Measurements from ENCODE around the gene CPLX3. TPM values are rescaled to one million over a fixed set of nuclear protein-coding genes. Genes with fewer than 3 reads are reported as not detected.

The CPLX3 gene, protein sequence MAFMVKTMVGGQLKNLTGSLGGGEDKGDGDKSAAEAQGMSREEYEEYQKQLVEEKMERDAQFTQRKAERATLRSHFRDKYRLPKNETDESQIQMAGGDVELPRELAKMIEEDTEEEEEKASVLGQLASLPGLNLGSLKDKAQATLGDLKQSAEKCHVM
- total RNA-seq (under 1 TPM in 2 of 5 experiments, not detected in 3; 0.27 to 0.60 TPM), polyA plus RNA-seq (not detected), total RNA-seq (not detected)

DNA sequence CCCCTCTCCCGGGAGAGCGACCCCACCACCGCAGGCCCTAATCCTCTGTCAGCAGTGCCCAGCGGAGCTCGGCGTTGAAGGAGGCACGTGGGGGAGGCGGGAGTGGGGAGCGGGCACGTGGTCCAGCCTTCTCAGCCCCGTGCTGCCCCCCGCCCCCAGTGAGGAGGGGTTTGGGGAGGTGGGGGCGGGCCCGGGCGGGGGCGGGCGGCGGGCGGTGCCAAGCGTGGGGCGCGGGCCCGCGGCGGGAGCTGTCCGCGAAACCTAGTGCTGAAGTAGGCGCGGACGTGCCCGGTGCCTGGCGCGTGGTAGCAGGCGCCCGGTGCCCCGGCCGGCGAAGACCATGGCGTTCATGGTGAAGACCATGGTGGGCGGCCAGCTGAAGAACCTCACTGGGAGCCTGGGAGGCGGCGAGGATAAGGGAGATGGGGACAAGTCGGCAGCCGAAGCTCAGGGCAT lies at the start of gene CPLX3:
Gene CPLX3, plus strand, starts transcription at position 264 of the 456 bp plus-strand sequence. Its CDS starts 77 bp downstream, at position 341.
- Mint-ChIP-seq H3K4me1 (peaks cover 0 to 6% (median 0%) of the 10 kb centered on the region in 7 donors), H3K9me3 (no peaks in the 10 kb centered on the region), H3K27me3 (peaks cover 21 to 35% (median 24%) of the 10 kb centered on the region in 5 donors), H3K27ac (peak within 1 kb of the TSS in 1 of 9 donors; percentile 36), H3K36me3 (no peaks in the 10 kb centered on the region), H3K4me3 (no peak within 1 kb of the TSS)
- POLR2A ChIA-PET, result no interaction called here
- H3K4me3 ChIP-seq (ENCODE audit: low read length), result no peak within 1 kb of the TSS
- peaks cover 0 to 12% of the 10 kb centered on the region in 2 donors for H3K27me3 ChIP-seq (ENCODE audit: control insufficient read depth in 2 of 2, insufficient read depth in 2 of 2, low read length in 2 of 2)
- intact Hi-C loops (cut with micrococcal nuclease), result loop anchor here in 1 of 2 donors (1.0 kb wide), 2 partner anchors 47 to 169 kb away; partner anchors contain the start of genes SCAMP2 and SCAMP5
- CTCF ChIA-PET, result interaction anchor here (0.5 to 1.6 kb wide), 3 partner anchors 27 to 1465 kb away, joined by 3 to 5 read pairs (median 4); no protein-coding TSS in a partner anchor
- ATAC-seq (peak; percentile 83), DNase-seq (peak; percentile 20 to 76 (median 47))
- H3K36me3 ChIP-seq (ENCODE audit: control insufficient read depth in 2 of 3, insufficient read depth in 3 of 3, low read length in 3 of 3), result no peaks in the 10 kb centered on the region
- no peak within 1 kb of the TSS for H3K27ac ChIP-seq (ENCODE audit: low read depth, low read length)
- H3K9me3 ChIP-seq (ENCODE audit: control insufficient read depth in 2 of 3, low read length in 3 of 3), result no peaks in the 10 kb centered on the region
- H3K4me1 ChIP-seq (ENCODE audit: control insufficient read depth in 2 of 2, insufficient read depth in 2 of 2, low read length in 2 of 2), result no peaks in the 10 kb centered on the region

DNA sequence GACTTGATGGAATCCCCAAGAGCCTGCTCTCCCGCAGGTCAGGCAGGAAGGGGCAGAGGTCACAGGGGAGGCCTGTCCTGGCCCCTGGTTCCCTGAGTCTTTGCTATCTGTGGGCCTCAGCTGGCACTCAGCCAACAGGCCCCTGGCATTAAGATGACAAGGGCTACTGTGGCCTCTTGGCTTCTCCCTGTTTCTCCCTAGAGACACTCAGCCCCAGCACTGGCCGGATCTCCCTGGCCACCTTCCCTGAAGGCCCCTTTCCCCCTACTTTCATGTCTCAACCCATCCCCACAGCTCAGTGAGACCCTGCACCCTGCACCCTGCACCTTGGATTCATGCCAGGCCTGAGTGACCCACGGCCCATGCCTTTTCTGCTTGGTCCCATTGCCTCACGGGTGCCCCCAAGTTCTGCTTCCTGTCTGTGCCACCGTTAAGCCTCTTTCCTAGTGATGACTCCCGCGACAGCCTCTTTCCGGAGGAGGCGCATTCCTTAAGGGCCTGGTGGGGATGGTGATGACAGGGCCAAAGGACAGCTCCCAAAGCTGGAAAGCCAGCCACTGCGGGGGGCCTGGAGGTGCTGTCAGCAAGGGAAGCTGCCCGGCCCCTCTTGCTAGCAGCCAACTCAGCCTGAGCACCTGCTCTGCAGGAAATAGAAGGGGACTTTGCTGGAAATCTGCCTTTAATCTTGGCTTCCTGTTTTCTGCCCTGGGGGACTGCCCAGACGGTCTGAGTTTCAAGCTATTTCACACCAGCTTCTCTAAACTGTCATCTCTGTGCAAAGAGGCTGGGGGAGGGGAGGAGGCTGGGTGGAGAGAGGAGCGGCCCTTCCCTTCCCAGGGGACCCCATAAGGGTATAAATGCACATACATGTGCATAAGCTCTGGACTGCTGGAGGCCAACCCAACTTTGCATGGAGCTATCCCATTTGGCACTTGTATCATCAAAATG lies 49.3 kb upstream of the CPLX3 start:
- peak overlapping the region; percentile 67 to 99 (median 86) for H3K4me3 Mint-ChIP-seq
- H3K36me3 Mint-ChIP-seq, result peaks cover 0 to 13% (median 0%) of the 10 kb centered on the region in 5 donors
- Histone ChIP-seq H3K27ac (ENCODE audit: low read depth, low read length) (peak overlapping the region; percentile 86), H3K36me3 (ENCODE audit: control insufficient read depth in 2 of 3, insufficient read depth in 3 of 3, low read length in 3 of 3) (no peaks in the 10 kb centered on the region), H3K4me3 (ENCODE audit: low read length) (peak overlapping the region; percentile 17), H3K4me1 (ENCODE audit: control insufficient read depth in 2 of 2, insufficient read depth in 2 of 2, low read length in 2 of 2) (peaks cover 55 to 65% of the 10 kb centered on the region in 2 donors), H3K9me3 (ENCODE audit: control insufficient read depth in 2 of 3, low read length in 3 of 3) (no peaks in the 10 kb centered on the region), H3K27me3 (ENCODE audit: control insufficient read depth in 2 of 2, insufficient read depth in 2 of 2, low read length in 2 of 2) (no peaks in the 10 kb centered on the region)
- H3K9me3 Mint-ChIP-seq, result no peaks in the 10 kb centered on the region
- peaks cover 67 to 89% (median 84%) of the 10 kb centered on the region in 7 donors for H3K4me1 Mint-ChIP-seq
- intact Hi-C loops (cut with micrococcal nuclease), result loop anchor here in 1 of 2 donors (1.0 to 5.0 kb wide), 3 partner anchors 10 to 130 kb away; partner anchors contain the start of gene FAM219B
- peak overlapping the region; percentile 90 to 100 (median 98) for H3K27ac Mint-ChIP-seq
- CTCF ChIA-PET, result interaction anchor here (0.6 to 18.2 kb wide), 13 partner anchors 8 to 1580 kb away, joined by 3 to 1110 read pairs (median 4); no protein-coding TSS in a partner anchor
- POLR2A ChIA-PET, result interaction anchor here (0.7 to 24.4 kb wide), 9 partner anchors 8 to 172 kb away, joined by 3 to 1077 read pairs (median 8); partner anchors contain the start of genes CLK3 and FAM219B
- peak; percentile 61 for ATAC-seq
- no peaks in the 10 kb centered on the region for H3K27me3 Mint-ChIP-seq
- peak in 8 of 9 donors; percentile 49 to 77 (median 62) for DNase-seq

DNA sequence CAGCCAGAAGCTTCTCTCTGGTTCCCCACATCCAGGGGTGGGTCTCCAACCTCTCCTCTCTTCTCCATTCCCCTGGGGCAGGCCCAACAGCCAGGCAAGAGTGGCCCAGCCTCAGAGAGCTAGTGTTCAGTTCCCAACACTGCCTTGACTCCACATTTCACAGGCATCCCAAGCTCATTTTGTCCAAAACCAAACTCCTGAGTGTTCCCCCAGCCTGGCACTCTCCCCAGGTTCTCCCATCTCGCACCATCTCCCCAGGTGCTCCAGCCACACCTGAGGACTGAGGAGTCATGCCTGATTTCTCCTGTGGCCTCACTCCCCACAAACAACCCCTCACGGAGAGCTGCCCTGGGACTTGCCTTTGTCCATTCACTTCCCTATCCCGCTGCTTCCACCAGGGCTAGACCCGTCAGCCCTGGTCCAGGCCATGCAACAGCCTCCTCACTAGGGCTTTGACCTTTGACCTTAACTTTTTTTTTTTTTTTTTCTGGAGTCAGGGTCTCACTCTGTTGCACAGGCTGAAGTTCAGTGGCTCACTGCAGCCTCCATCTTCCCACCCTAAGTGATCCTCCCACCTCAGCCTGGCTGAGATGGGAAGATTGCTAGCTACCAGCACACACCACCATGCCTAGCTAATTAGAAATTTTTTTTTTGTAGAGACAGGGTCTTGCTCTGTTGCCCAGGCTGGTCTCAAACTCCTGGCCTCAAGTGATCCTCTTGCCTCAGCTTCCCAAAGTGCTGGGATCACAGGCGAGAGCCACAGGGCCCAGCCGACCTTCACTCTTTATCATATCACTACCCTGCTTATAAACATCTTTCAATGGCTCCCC lies 48.4 kb upstream of the CPLX3 start:
- peaks cover 0 to 6% (median 0%) of the 10 kb centered on the region in 3 experiments for H3K36me3 ChIP-seq (ENCODE audit: control insufficient read depth in 2 of 3, insufficient read depth in 3 of 3, low read length in 3 of 3)
- peaks cover 0 to 18% (median 0%) of the 10 kb centered on the region in 5 donors for H3K36me3 Mint-ChIP-seq
- POLR2A ChIA-PET, result interaction anchor here (0.8 to 24.4 kb wide), 10 partner anchors 9 to 162 kb away, joined by 3 to 1077 read pairs (median 7); partner anchors contain the start of genes CLK3 and FAM219B
- peak overlapping the region; percentile 90 to 100 (median 98) for H3K27ac Mint-ChIP-seq
- CTCF ChIA-PET, result interaction anchor here (0.6 to 18.2 kb wide), 10 partner anchors 9 to 1579 kb away, joined by 3 to 1110 read pairs (median 4); no protein-coding TSS in a partner anchor
- H3K27me3 Mint-ChIP-seq, result no peaks in the 10 kb centered on the region
- H3K4me1 ChIP-seq (ENCODE audit: control insufficient read depth in 2 of 2, insufficient read depth in 2 of 2, low read length in 2 of 2), result peaks cover 55 to 65% of the 10 kb centered on the region in 2 donors
- DNase-seq (no peak), ATAC-seq (no peak)
- peaks cover 67 to 85% (median 81%) of the 10 kb centered on the region in 7 donors for H3K4me1 Mint-ChIP-seq
- H3K4me3 Mint-ChIP-seq, result peak overlapping the region; percentile 67 to 99 (median 86)
- H3K27ac ChIP-seq (ENCODE audit: low read depth, low read length), result peak overlapping the region; percentile 86
- H3K9me3 ChIP-seq (ENCODE audit: control insufficient read depth in 2 of 3, low read length in 3 of 3), result no peaks in the 10 kb centered on the region
- H3K9me3 Mint-ChIP-seq, result no peaks in the 10 kb centered on the region
- no peaks in the 10 kb centered on the region for H3K27me3 ChIP-seq (ENCODE audit: control insufficient read depth in 2 of 2, insufficient read depth in 2 of 2, low read length in 2 of 2)
- H3K4me3 ChIP-seq (ENCODE audit: low read length), result peak overlapping the region; percentile 17
- intact Hi-C loops (cut with micrococcal nuclease), result loop anchor here in 1 of 2 donors (1.0 to 5.0 kb wide), 3 partner anchors 9 to 129 kb away; partner anchors contain the start of gene FAM219B

DNA sequence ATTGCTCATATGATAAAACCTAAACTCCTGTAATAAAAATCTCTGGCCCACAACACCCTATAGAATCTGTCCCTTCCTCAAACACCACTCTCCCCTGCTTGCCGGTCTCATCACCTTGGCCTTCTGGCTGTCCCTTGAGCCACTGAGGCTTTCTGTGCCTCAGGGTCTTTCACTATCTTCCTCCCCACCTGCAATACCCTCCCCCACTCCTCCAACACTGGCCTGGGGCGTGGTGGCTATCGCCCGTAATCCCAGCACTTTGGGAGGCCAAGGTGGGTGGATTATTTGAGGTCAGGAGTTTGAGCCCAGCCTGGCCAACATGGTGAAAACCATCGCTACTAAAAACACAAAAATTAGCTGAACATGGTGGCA lies 47.8 kb upstream of the CPLX3 start:
- H3K36me3 Mint-ChIP-seq, result peaks cover 0 to 24% (median 0%) of the 10 kb centered on the region in 5 donors
- H3K4me3 Mint-ChIP-seq, result peak overlapping the region in 9 of 10 donors; percentile 67 to 99 (median 87)
- ATAC-seq (no peak), DNase-seq (no peak)
- intact Hi-C loops (cut with micrococcal nuclease), result loop anchor here in 1 of 2 donors (5.0 kb wide), 1 partner anchor 129 kb away; the partner anchor contains the start of gene FAM219B
- H3K9me3 Mint-ChIP-seq, result no peaks in the 10 kb centered on the region
- peak overlapping the region; percentile 90 to 100 (median 98) for H3K27ac Mint-ChIP-seq
- no peaks in the 10 kb centered on the region for H3K9me3 ChIP-seq (ENCODE audit: control insufficient read depth in 2 of 3, low read length in 3 of 3)
- H3K27me3 Mint-ChIP-seq, result no peaks in the 10 kb centered on the region
- peaks cover 0 to 9% (median 0%) of the 10 kb centered on the region in 3 experiments for H3K36me3 ChIP-seq (ENCODE audit: control insufficient read depth in 2 of 3, insufficient read depth in 3 of 3, low read length in 3 of 3)
- CTCF ChIA-PET, result interaction anchor here (1.7 to 18.2 kb wide), 5 partner anchors 8 to 179 kb away, joined by 4 to 1110 read pairs (median 15); no protein-coding TSS in a partner anchor
- peaks cover 55 to 61% of the 10 kb centered on the region in 2 donors for H3K4me1 ChIP-seq (ENCODE audit: control insufficient read depth in 2 of 2, insufficient read depth in 2 of 2, low read length in 2 of 2)
- POLR2A ChIA-PET, result interaction anchor here (0.8 to 24.4 kb wide), 7 partner anchors 7 to 156 kb away, joined by 3 to 1077 read pairs (median 6); partner anchors contain the start of gene ULK3
- H3K27ac ChIP-seq (ENCODE audit: low read depth, low read length), result peak overlapping the region; percentile 86
- no peaks in the 10 kb centered on the region for H3K27me3 ChIP-seq (ENCODE audit: control insufficient read depth in 2 of 2, insufficient read depth in 2 of 2, low read length in 2 of 2)
- no peak overlapping the region for H3K4me3 ChIP-seq (ENCODE audit: low read length)
- H3K4me1 Mint-ChIP-seq, result peaks cover 63 to 79% (median 76%) of the 10 kb centered on the region in 7 donors

DNA sequence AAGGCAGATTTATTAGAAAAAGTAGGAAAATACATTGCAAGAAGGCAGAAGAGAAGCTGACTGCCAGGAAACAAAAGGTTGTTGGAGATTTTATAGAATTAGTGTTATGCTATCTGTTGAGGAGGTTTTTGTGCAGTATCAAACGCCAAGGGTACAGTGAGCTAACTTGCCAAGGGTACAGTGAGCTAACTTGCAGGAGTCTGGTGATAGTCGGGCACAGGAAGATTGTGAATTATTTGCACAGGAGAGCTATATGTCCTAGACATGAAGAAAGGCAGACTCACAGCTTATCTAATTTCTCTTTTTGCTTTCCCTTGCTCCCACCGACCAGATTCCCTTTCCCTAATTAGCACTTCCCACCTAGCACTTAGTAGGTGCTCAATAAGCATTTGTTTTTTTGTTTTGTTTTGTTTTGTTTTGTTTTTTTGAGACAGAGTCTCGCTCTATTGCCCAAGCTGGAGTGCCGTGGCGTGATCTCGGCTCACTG lies 47.2 kb upstream of the CPLX3 start:
- H3K4me1 ChIP-seq (ENCODE audit: control insufficient read depth in 2 of 2, insufficient read depth in 2 of 2, low read length in 2 of 2), result peaks cover 55 to 56% of the 10 kb centered on the region in 2 donors
- H3K27me3 ChIP-seq (ENCODE audit: control insufficient read depth in 2 of 2, insufficient read depth in 2 of 2, low read length in 2 of 2), result no peaks in the 10 kb centered on the region
- no peak for DNase-seq
- peak overlapping the region; percentile 86 for H3K27ac ChIP-seq (ENCODE audit: low read depth, low read length)
- no peak for ATAC-seq
- POLR2A ChIA-PET, result interaction anchor here (1.0 to 24.4 kb wide), 5 partner anchors 8 to 159 kb away, joined by 3 to 1077 read pairs (median 6); partner anchors contain the start of genes COX5A and ULK3
- intact Hi-C loops (cut with micrococcal nuclease), result loop anchor here in 1 of 2 donors (5.0 kb wide), 1 partner anchor 128 kb away; the partner anchor contains the start of gene FAM219B
- Mint-ChIP-seq H3K27ac (peak overlapping the region; percentile 90 to 100 (median 98)), H3K9me3 (no peaks in the 10 kb centered on the region), H3K27me3 (no peaks in the 10 kb centered on the region), H3K4me3 (peak overlapping the region; percentile 34 to 99 (median 88)), H3K36me3 (peaks cover 0 to 30% (median 0%) of the 10 kb centered on the region in 5 donors), H3K4me1 (peaks cover 64 to 73% (median 70%) of the 10 kb centered on the region in 7 donors)
- CTCF ChIA-PET, result interaction anchor here (1.1 to 18.2 kb wide), 5 partner anchors 9 to 148 kb away, joined by 3 to 1110 read pairs (median 14); no protein-coding TSS in a partner anchor
- H3K36me3 ChIP-seq (ENCODE audit: control insufficient read depth in 2 of 3, insufficient read depth in 3 of 3, low read length in 3 of 3), result peaks cover 0 to 9% (median 0%) of the 10 kb centered on the region in 3 experiments
- H3K9me3 ChIP-seq (ENCODE audit: control insufficient read depth in 2 of 3, low read length in 3 of 3), result no peaks in the 10 kb centered on the region
- H3K4me3 ChIP-seq (ENCODE audit: low read length), result no peak overlapping the region
